Measurements from ENCODE around the gene NPB. TPM values are rescaled to one million over a fixed set of nuclear protein-coding genes. Genes with fewer than 3 reads are reported as not detected.
"Not testable (repeated sequence)": the region's sequence is repeated elsewhere in the genome, so short reads cannot be mapped to it uniquely, and the experiment has no call there.

NPB gene
- total RNA-seq, 1 donor from 2014 or later, result 4.7 TPM

DNA sequence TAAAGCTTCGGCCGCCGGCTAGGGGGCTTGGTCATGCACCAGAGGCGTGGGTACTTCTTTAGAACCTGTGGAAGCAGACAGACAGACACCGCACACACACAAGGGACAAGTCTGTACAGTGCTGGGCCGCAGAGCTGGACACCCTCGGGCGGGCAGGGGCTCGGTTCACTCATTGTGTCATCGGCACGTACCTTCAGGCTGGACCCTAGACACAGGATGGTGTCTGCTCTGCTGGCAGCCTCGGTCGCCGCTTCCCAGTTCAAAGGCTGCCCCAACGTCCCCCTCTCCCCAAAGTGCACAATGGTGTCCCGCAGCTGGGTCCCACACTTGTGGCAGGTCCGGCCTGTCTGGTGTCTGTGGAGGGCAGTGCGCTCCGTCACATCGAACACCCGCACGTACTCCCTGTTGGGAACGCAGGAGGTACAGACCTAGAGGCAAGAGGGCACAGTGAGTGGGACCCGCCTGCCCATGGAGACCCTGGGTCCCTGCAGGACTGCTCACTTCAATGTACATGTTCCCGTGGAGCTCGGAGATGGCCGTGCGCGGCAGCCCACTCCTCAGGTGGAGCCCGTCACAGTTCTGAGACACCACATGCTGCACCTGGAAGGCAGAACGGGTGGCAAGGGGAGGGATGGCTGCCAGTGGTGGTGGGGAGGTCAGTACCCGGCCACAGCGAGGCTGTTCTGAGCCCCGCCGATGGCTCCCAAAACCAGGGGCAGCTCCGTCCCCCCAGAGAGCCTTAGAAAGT lies 12.2 kb downstream of the NPB start:
- Histone ChIP-seq H3K4me1 (peaks cover 46% of the 10 kb centered on the region), H3K4me3 (no peak overlapping the region), H3K9me3 (no peaks in the 10 kb centered on the region), H3K36me3 (peaks cover 0 to 31% of the 10 kb centered on the region in 2 donors), H3K27ac (no peak overlapping the region), H3K27me3 (no peaks in the 10 kb centered on the region)
- DNase-seq (ENCODE audit: extremely low spot score in 2 of 2), result no peak
- intact Hi-C loops (cut with DNase I), result no loop called here
- TF ChIP-seq POLR2AphosphoS5 (IDR thresholded peaks at IDR 0.05; ENCODE audit: insufficient read depth in 1 of 2, low read depth in 1 of 2), result no peak

DNA sequence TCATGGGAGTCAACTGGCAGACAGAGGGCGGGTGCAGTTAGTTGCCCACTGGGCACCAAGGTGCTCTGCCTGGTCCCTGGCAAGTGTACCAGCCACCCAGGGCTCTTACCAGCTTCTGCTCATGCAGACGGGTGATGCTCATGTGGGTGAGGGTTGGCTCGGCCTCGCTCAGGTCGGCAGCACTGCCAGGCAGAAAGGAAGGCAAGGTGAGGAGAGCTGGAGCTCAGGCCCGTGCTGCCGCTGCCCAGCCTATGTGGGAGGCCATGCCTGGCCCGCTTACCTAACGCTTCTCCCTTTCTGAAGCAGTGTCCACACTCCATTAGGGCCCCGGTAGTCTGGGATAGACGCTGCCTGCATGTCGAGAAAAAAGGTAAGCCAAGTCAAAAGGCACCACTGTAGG lies 13.3 kb downstream of the NPB start:
- no peak for TF ChIP-seq POLR2AphosphoS5 (IDR thresholded peaks at IDR 0.05; ENCODE audit: insufficient read depth in 1 of 2, low read depth in 1 of 2)
- TF ChIP-seq, protein P1, sequence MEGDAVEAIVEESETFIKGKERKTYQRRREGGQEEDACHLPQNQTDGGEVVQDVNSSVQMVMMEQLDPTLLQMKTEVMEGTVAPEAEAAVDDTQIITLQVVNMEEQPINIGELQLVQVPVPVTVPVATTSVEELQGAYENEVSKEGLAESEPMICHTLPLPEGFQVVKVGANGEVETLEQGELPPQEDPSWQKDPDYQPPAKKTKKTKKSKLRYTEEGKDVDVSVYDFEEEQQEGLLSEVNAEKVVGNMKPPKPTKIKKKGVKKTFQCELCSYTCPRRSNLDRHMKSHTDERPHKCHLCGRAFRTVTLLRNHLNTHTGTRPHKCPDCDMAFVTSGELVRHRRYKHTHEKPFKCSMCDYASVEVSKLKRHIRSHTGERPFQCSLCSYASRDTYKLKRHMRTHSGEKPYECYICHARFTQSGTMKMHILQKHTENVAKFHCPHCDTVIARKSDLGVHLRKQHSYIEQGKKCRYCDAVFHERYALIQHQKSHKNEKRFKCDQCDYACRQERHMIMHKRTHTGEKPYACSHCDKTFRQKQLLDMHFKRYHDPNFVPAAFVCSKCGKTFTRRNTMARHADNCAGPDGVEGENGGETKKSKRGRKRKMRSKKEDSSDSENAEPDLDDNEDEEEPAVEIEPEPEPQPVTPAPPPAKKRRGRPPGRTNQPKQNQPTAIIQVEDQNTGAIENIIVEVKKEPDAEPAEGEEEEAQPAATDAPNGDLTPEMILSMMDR (IDR thresholded peaks at IDR 0.05), result no peak
- TF ChIP-seq POLR2A (IDR thresholded peaks at IDR 0.05), result no peak
- peaks cover 38% of the 10 kb centered on the region for H3K4me1 ChIP-seq
- H3K9me3 ChIP-seq, result no peaks in the 10 kb centered on the region
- intact Hi-C loops (cut with DNase I), result no loop called here
- H3K36me3 ChIP-seq, result peaks cover 0 to 31% of the 10 kb centered on the region in 2 donors
- no peak overlapping the region for H3K27ac ChIP-seq
- H3K27me3 ChIP-seq, result no peaks in the 10 kb centered on the region
- DNase-seq (ENCODE audit: extremely low spot score in 2 of 2), result no peak
- no peak overlapping the region for H3K4me3 ChIP-seq

- intact Hi-C loops (cut with DNase I), result no loop called here
- Histone ChIP-seq H3K27me3 (no peaks in the 10 kb centered on the region), H3K4me1 (peaks cover 33% of the 10 kb centered on the region), H3K36me3 (peaks cover 0 to 31% of the 10 kb centered on the region in 2 donors), H3K4me3 (peak overlapping the region; percentile 59 to 95), H3K9me3 (no peaks in the 10 kb centered on the region), H3K27ac (peak overlapping the region; percentile 66)
- no peak for DNase-seq (ENCODE audit: extremely low spot score in 2 of 2)
- peak in 1 of 2 donors; percentile 14 for TF ChIP-seq POLR2A (IDR thresholded peaks at IDR 0.05)
- TF ChIP-seq, protein P1 (IDR thresholded peaks at IDR 0.05), result no peak
- TF ChIP-seq POLR2AphosphoS5 (IDR thresholded peaks at IDR 0.05; ENCODE audit: insufficient read depth in 1 of 2, low read depth in 1 of 2), result peak in 1 of 2 donors; percentile 31
Observed at GRCh38 chr17:81916234-81917001, 14.4 kb downstream of the NPB start.

- Histone ChIP-seq H3K9me3 (no peaks in the 10 kb centered on the region), H3K4me3 (peak within 1 kb of the TSS; percentile 59 to 95), H3K4me1 (peaks cover 31% of the 10 kb centered on the region), H3K36me3 (peaks cover 0 to 36% of the 10 kb centered on the region in 2 donors), H3K27ac (peak within 1 kb of the TSS; percentile 66), H3K27me3 (no peaks in the 10 kb centered on the region)
- intact Hi-C loops (cut with DNase I), result no loop called here
- no peak for DNase-seq (ENCODE audit: extremely low spot score in 2 of 2)
- TF ChIP-seq POLR2AphosphoS5 (IDR thresholded peaks at IDR 0.05; ENCODE audit: insufficient read depth in 1 of 2, low read depth in 1 of 2), result peak; percentile 30 to 69
- TF ChIP-seq, protein P1 (IDR thresholded peaks at IDR 0.05), result no peak
Observed at GRCh38 chr17:81917565-81918332, 15.7 kb downstream of the NPB start, which contains the start of gene SIRT7. SIRT7 (minus strand) TSS chr17:81918176; CDS start chr17:81918131, 45 bp downstream.

DNA sequence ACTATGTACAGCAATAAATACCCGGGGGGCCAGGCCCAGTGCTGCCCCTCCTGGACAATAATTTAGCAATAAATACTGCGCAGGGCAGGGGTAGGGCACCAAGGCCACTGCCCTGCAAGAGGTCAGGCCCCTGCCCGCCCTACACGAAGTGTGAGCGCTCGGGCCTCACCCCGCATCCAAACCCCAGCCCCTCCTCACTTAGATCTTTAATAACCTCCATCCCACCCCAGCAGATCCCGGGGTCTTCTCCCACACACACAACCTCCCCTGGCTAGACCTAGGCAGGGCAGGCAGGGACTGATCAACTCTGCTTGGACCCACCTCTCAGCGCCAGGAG lies 16.3 kb downstream of the NPB start:
- peak overlapping the region; percentile 66 for H3K27ac ChIP-seq
- H3K4me1 ChIP-seq, result peaks cover 37% of the 10 kb centered on the region
- H3K9me3 ChIP-seq; DNase-seq (ENCODE audit: extremely low spot score in 2 of 2); H3K27me3 ChIP-seq; intact Hi-C loops (cut with DNase I): not testable (repeated sequence)
- peak overlapping the region; percentile 59 to 95 for H3K4me3 ChIP-seq
- H3K36me3 ChIP-seq, result peaks cover 0 to 31% of the 10 kb centered on the region in 2 donors

All from vagina (tissue), 2 donors.